Measurements from ENCODE around the gene TENM3. TPM values are rescaled to one million over a fixed set of nuclear protein-coding genes. Genes with fewer than 3 reads are reported as not detected.

TENM3 gene
- total RNA-seq, 1 donor from 2014 or later = 11.0 TPM

- no peak overlapping the region for H3K4me3 ChIP-seq
- intact Hi-C loops (cut with DNase I) = no loop called here
- no peak for TF ChIP-seq POLR2A (IDR thresholded peaks at IDR 0.05)
- no peak for TF ChIP-seq POLR2AphosphoS5 (IDR thresholded peaks at IDR 0.05; ENCODE audit: insufficient read depth in 1 of 2, low read depth in 1 of 2)
- TF ChIP-seq CTCF (IDR thresholded peaks at IDR 0.05) = no peak
These were observed 462.2 kb downstream of the TENM3 start for GRCh38 chr4:182705389-182705788.

DNA sequence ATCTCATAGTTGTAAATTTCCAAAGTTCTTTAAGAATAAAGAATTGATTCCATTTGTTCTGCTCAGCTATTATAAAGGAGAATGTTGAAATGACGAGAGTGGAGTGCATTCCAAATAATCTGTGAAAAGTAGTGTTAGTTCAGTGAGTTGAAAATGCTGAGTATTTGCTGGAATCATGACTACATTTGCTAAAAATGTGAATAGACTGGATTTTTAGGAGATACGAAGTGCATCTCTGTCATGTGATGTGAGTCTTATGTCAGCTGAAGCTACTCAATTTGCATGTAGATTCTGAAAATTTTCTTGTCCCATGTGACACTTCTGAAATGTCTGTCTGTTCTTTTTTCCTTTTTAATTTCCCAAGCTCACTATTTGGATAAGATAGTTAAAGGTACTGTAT, 468.0 kb downstream of the TENM3 start:
- DNase-seq (ENCODE audit: extremely low spot score in 2 of 2) = no peak
- H3K27me3 ChIP-seq = no peaks in the 10 kb centered on the region
- no peak overlapping the region for H3K4me3 ChIP-seq
- no peak overlapping the region for H3K27ac ChIP-seq
- TF ChIP-seq CTCF (IDR thresholded peaks at IDR 0.05) = no peak
- no peaks in the 10 kb centered on the region for H3K4me1 ChIP-seq
- H3K9me3 ChIP-seq = no peaks in the 10 kb centered on the region
- intact Hi-C loops (cut with DNase I) = no loop called here
- no peaks in the 10 kb centered on the region for H3K36me3 ChIP-seq

More at GRCh38 chr4:182705389-182705788, 462.2 kb downstream of the TENM3 start:
- Histone ChIP-seq H3K27me3 (no peaks in the 10 kb centered on the region), H3K4me1 (no peaks in the 10 kb centered on the region), H3K36me3 (no peaks in the 10 kb centered on the region), H3K9me3 (no peaks in the 10 kb centered on the region), H3K27ac (no peak overlapping the region)
- no peak for DNase-seq (ENCODE audit: extremely low spot score in 2 of 2)

DNA sequence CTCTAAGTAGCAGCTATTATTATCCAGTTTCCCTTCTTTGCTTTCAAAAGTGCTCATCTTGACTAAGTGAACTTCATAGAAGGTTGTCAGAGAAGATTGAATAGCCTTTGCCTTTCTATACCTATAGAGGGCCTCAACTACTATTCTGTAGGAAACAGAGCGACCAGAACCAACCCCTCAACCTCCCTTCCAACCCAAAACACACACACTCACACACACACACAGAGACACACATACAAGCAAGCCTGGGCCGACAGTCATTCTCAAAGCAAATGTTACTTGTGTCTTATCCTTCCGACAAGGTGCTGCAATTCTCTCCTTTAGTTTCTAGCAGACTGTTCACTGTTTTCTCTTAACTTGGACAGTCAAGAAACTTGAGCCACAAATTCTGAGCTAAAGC, 472.3 kb downstream of the TENM3 start:
- DNase-seq (ENCODE audit: extremely low spot score in 2 of 2) = no peak

GRCh38 chr4:182716192-182716591, 473.0 kb downstream of the TENM3 start:
- Histone ChIP-seq H3K27ac (no peak overlapping the region), H3K36me3 (no peaks in the 10 kb centered on the region), H3K4me3 (no peak overlapping the region), H3K27me3 (no peaks in the 10 kb centered on the region), H3K9me3 (no peaks in the 10 kb centered on the region), H3K4me1 (no peaks in the 10 kb centered on the region)
- TF ChIP-seq CTCF (IDR thresholded peaks at IDR 0.05) (no peak), POLR2AphosphoS5 (IDR thresholded peaks at IDR 0.05; ENCODE audit: insufficient read depth in 1 of 2, low read depth in 1 of 2) (no peak), POLR2A (IDR thresholded peaks at IDR 0.05) (no peak)
- intact Hi-C loops (cut with DNase I) = no loop called here
- DNase-seq (ENCODE audit: extremely low spot score in 2 of 2) = no peak

More for the DNA sequence above, 472.3 kb downstream of the TENM3 start:
- intact Hi-C loops (cut with DNase I) = no loop called here
- Histone ChIP-seq H3K4me1 (no peaks in the 10 kb centered on the region), H3K27me3 (no peaks in the 10 kb centered on the region), H3K4me3 (no peak overlapping the region), H3K27ac (no peak overlapping the region), H3K36me3 (no peaks in the 10 kb centered on the region), H3K9me3 (no peaks in the 10 kb centered on the region)
- TF ChIP-seq POLR2AphosphoS5 (IDR thresholded peaks at IDR 0.05; ENCODE audit: insufficient read depth in 1 of 2, low read depth in 1 of 2) (no peak), POLR2A (IDR thresholded peaks at IDR 0.05) (no peak), CTCF (IDR thresholded peaks at IDR 0.05) (no peak)

GRCh38 chr4:182717788-182718583, 474.8 kb downstream of the TENM3 start:
- Histone ChIP-seq H3K27me3 (no peaks in the 10 kb centered on the region), H3K4me1 (no peaks in the 10 kb centered on the region), H3K4me3 (no peak overlapping the region), H3K9me3 (no peaks in the 10 kb centered on the region), H3K36me3 (no peaks in the 10 kb centered on the region), H3K27ac (no peak overlapping the region)
- TF ChIP-seq POLR2A (IDR thresholded peaks at IDR 0.05) (no peak), POLR2AphosphoS5 (IDR thresholded peaks at IDR 0.05; ENCODE audit: insufficient read depth in 1 of 2, low read depth in 1 of 2) (no peak), CTCF (IDR thresholded peaks at IDR 0.05) (no peak)
- no peak for DNase-seq (ENCODE audit: extremely low spot score in 2 of 2)
- intact Hi-C loops (cut with DNase I) = no loop called here

All from vagina (tissue), 2 donors.